T-helper 2 cell treated with Interferon-gamma antibody and Interleukin-4, amounts not matched to agents 5 μg/mL and 100 μg/mL, for 36 hours (primary cell): Measurements from ENCODE around the gene SOWAHA.

ENCODE experiments used
- DNase-seq: peaks from one replicate; pipeline ENCODE4 v3.0.0; 2021; ENCODE audit warnings: low spot score
- H3K27ac Mint-ChIP-seq: one replicate; pipeline ENCODE4 v1.8.0; 2021; ENCODE audit warnings: mild to moderate bottlenecking, mixed read lengths
- H3K27me3 Mint-ChIP-seq: one replicate; pipeline ENCODE4 v1.8.0; 2021; ENCODE audit warnings: low read depth, mixed read lengths
- H3K36me3 Mint-ChIP-seq: one replicate; pipeline ENCODE4 v1.8.0; 2021; ENCODE audit warnings: low read depth, mixed read lengths
- H3K4me1 Mint-ChIP-seq: one replicate; pipeline ENCODE4 v1.8.0; 2021; ENCODE audit warnings: low read depth, mixed read lengths
- H3K4me3 Mint-ChIP-seq: one replicate; pipeline ENCODE4 v1.8.0; 2022; ENCODE audit warnings: mild to moderate bottlenecking, moderate library complexity, mixed read lengths
- H3K9me3 Mint-ChIP-seq: one replicate; pipeline ENCODE4 v1.8.0; 2021; ENCODE audit warnings: mixed read lengths

Gene SOWAHA

GRCh38 chr5:132812781-132813598, at the start of gene SOWAHA:
TSS of gene SOWAHA (plus strand) at chr5:132813302. CDS start at chr5:132813622, 320 bp downstream.
- H3K4me3 Mint-ChIP-seq, result peak within 1 kb of the TSS; percentile 73
- DNase-seq, result no peak
- H3K36me3 Mint-ChIP-seq, result no peaks in the 10 kb centered on the region
- H3K4me1 Mint-ChIP-seq, result peaks cover 10% of the 10 kb centered on the region
- no peaks in the 10 kb centered on the region for H3K9me3 Mint-ChIP-seq
- H3K27ac Mint-ChIP-seq, result no peak within 1 kb of the TSS
- peaks cover 69% of the 10 kb centered on the region for H3K27me3 Mint-ChIP-seq

GRCh38 chr5:132764051-132764450, 49.1 kb upstream of the SOWAHA start:
- Mint-ChIP-seq H3K27ac (no peak overlapping the region), H3K36me3 (peaks cover 12% of the 10 kb centered on the region), H3K4me1 (no peaks in the 10 kb centered on the region), H3K27me3 (no peaks in the 10 kb centered on the region), H3K4me3 (no peak overlapping the region), H3K9me3 (no peaks in the 10 kb centered on the region)
- no peak for DNase-seq

- no peak for DNase-seq
- H3K9me3 Mint-ChIP-seq, result no peaks in the 10 kb centered on the region
- no peak overlapping the region for H3K27ac Mint-ChIP-seq
- H3K4me3 Mint-ChIP-seq, result no peak overlapping the region
- H3K4me1 Mint-ChIP-seq, result no peaks in the 10 kb centered on the region
- H3K27me3 Mint-ChIP-seq, result no peaks in the 10 kb centered on the region
- H3K36me3 Mint-ChIP-seq, result peaks cover 12% of the 10 kb centered on the region
These were observed 48.3 kb upstream of the SOWAHA start for GRCh38 chr5:132764671-132765238.

DNA sequence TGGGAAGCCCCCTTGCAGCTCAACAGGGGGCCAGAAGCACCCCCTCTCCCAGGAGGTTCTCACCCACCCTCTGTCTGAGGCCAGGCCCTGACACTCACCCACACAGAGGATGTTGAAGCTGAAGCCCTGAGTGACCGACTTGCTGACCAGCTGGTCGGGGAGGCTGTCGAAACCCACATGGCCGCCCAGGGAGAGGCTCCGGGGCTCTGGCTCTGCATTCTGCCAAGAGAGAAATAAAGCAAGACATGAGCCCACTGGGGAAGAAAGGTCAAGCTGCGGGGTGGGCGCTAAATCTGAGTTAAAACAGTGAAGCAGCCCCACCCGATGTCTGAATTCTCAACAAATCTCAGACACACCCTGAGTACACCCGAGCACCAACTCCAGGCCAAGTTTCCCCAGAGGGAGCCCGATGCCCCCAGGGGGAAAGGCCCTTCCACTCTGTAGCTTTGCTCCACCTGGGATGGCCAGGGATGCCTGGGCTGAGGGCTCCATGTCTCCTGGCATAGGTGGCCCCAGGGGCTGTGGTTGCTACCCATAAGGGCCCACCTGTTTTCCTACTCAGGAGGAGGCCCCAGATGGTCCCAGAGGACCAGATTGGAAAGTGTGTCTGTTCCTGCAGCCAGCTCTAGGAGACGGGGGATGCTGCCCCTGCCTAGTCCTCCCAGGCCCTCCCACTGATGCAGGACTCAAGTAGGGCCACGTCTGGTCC, 47.6 kb upstream of the SOWAHA start:
- H3K27me3 Mint-ChIP-seq, result no peaks in the 10 kb centered on the region
- no peaks in the 10 kb centered on the region for H3K4me1 Mint-ChIP-seq
- H3K9me3 Mint-ChIP-seq, result no peaks in the 10 kb centered on the region
- no peak overlapping the region for H3K4me3 Mint-ChIP-seq
- H3K27ac Mint-ChIP-seq, result no peak overlapping the region
- DNase-seq, result no peak
- H3K36me3 Mint-ChIP-seq, result peaks cover 11% of the 10 kb centered on the region

GRCh38 chr5:132766020-132766805, 46.9 kb upstream of the SOWAHA start:
- no peak overlapping the region for H3K27ac Mint-ChIP-seq
- H3K4me3 Mint-ChIP-seq, result no peak overlapping the region
- no peak for DNase-seq
- no peaks in the 10 kb centered on the region for H3K9me3 Mint-ChIP-seq
- H3K4me1 Mint-ChIP-seq, result no peaks in the 10 kb centered on the region
- peaks cover 8% of the 10 kb centered on the region for H3K36me3 Mint-ChIP-seq
- H3K27me3 Mint-ChIP-seq, result no peaks in the 10 kb centered on the region

DNA sequence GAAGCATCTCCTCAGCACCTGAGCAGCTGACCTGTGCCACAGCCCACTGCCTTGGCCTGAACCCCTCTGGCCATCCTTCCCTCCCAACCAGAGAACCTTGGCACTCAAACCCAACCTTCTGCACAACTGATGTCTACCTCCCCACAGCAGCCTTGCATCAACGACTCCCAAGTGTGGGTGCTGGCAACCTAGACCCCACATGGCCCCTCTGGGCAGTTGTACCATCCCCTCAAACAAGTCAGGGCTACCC, 46.4 kb upstream of the SOWAHA start:
- Mint-ChIP-seq H3K9me3 (no peaks in the 10 kb centered on the region), H3K27ac (no peak overlapping the region)
- no peak for DNase-seq

GRCh38 chr5:132767150-132767549, 46.0 kb upstream of the SOWAHA start:
- no peak for DNase-seq
- H3K36me3 Mint-ChIP-seq, result peaks cover 5% of the 10 kb centered on the region
- no peaks in the 10 kb centered on the region for H3K4me1 Mint-ChIP-seq
- no peaks in the 10 kb centered on the region for H3K9me3 Mint-ChIP-seq
- H3K4me3 Mint-ChIP-seq, result no peak overlapping the region
- H3K27me3 Mint-ChIP-seq, result no peaks in the 10 kb centered on the region
- no peak overlapping the region for H3K27ac Mint-ChIP-seq

More for the DNA sequence above, 46.4 kb upstream of the SOWAHA start:
- Mint-ChIP-seq H3K36me3 (peaks cover 5% of the 10 kb centered on the region), H3K27me3 (no peaks in the 10 kb centered on the region), H3K4me1 (no peaks in the 10 kb centered on the region), H3K4me3 (no peak overlapping the region)

GRCh38 chr5:132768485-132768868, 44.6 kb upstream of the SOWAHA start:
- H3K4me3 Mint-ChIP-seq, result no peak overlapping the region
- no peaks in the 10 kb centered on the region for H3K4me1 Mint-ChIP-seq
- peaks cover 1% of the 10 kb centered on the region for H3K36me3 Mint-ChIP-seq
- no peaks in the 10 kb centered on the region for H3K9me3 Mint-ChIP-seq
- peaks cover 3% of the 10 kb centered on the region for H3K27me3 Mint-ChIP-seq
- no peak for DNase-seq
- no peak overlapping the region for H3K27ac Mint-ChIP-seq

DNA sequence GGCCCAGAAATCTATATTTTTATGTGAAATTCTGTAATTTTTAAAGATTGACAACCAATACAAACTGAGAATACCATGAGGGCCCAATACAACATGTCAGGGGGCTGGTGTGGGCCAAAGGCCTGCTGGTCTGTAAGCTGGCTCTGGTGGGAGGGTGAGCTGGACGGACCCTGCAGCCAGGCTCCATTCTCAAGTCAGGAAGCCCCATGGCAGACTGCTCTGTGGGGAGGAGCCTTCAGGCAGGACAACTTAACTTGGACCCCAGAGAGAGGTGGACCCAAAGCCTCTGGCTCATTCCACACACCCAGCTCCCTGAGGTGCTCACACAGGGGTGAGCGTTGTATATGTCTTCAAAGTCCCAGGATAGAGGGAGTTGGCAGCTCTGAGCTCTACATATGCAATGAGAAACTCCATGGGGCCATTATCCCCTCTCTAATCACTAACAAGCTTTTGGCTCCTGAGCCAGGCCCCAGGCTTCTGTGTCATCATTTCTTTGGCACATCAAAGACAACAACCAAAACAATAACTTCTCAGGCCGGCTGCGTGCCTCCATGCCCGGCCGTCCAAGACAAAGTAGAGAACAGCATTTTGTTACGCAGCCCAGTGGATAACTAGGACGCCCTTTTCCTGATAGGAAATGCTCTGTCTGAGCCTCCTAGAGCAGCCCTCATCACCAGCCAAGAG, 42.5 kb upstream of the SOWAHA start:
- Mint-ChIP-seq H3K27ac (no peak overlapping the region), H3K9me3 (no peaks in the 10 kb centered on the region)

DNA sequence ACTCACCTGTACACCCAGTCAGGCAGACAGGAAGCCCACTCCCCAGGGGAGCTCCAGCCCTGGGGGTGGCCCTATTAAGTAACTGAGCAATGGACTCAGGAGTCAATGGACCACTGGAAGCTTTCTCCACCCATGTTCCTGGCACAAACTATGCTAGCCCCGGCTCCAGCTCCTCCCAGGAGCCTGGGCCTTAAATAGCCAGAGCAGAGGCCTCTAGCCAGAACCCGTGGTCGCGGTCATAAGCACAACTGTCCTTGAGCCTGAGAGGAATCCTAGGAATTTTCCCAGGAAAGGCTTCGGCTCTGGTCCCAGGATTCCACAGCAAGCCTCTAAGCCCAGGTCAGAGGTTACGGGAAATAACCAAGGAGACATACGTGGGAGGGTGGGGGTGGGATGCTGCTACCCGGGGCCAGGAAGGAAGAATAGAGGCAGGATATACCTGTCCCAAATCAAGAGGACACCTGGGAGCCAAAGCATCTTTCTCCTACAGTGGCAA, 41.6 kb upstream of the SOWAHA start:
- H3K27ac Mint-ChIP-seq, result no peak overlapping the region
- DNase-seq, result no peak

More for the DNA sequence above, 42.5 kb upstream of the SOWAHA start:
- DNase-seq, result no peak
- Mint-ChIP-seq H3K27me3 (peaks cover 21% of the 10 kb centered on the region), H3K4me3 (no peak overlapping the region), H3K36me3 (no peaks in the 10 kb centered on the region), H3K4me1 (peaks cover 2% of the 10 kb centered on the region)

GRCh38 chr5:132772291-132773070, 40.6 kb upstream of the SOWAHA start:
- Mint-ChIP-seq H3K4me1 (peaks cover 2% of the 10 kb centered on the region), H3K27me3 (peaks cover 27% of the 10 kb centered on the region), H3K27ac (no peak overlapping the region), H3K4me3 (no peak overlapping the region), H3K36me3 (no peaks in the 10 kb centered on the region), H3K9me3 (no peaks in the 10 kb centered on the region)
- no peak for DNase-seq

More for the DNA sequence above, 41.6 kb upstream of the SOWAHA start:
- peaks cover 2% of the 10 kb centered on the region for H3K4me1 Mint-ChIP-seq
- H3K9me3 Mint-ChIP-seq, result no peaks in the 10 kb centered on the region
- no peaks in the 10 kb centered on the region for H3K36me3 Mint-ChIP-seq
- H3K4me3 Mint-ChIP-seq, result no peak overlapping the region
- H3K27me3 Mint-ChIP-seq, result peaks cover 27% of the 10 kb centered on the region

GRCh38 chr5:132773114-132773513, 40.0 kb upstream of the SOWAHA start:
- Mint-ChIP-seq H3K27ac (no peak overlapping the region), H3K27me3 (peaks cover 31% of the 10 kb centered on the region), H3K4me3 (no peak overlapping the region), H3K36me3 (no peaks in the 10 kb centered on the region), H3K4me1 (peaks cover 6% of the 10 kb centered on the region), H3K9me3 (no peaks in the 10 kb centered on the region)
- DNase-seq, result no peak
